ENCODE measurements around the gene SCNN1A. TPM values are rescaled to one million over a fixed set of nuclear protein-coding genes. Genes with fewer than 3 reads are reported as not detected.

SCNN1A gene
- total RNA-seq, 3 donors from 2014 or later, result 130 to 402 (median 386) TPM

DNA sequence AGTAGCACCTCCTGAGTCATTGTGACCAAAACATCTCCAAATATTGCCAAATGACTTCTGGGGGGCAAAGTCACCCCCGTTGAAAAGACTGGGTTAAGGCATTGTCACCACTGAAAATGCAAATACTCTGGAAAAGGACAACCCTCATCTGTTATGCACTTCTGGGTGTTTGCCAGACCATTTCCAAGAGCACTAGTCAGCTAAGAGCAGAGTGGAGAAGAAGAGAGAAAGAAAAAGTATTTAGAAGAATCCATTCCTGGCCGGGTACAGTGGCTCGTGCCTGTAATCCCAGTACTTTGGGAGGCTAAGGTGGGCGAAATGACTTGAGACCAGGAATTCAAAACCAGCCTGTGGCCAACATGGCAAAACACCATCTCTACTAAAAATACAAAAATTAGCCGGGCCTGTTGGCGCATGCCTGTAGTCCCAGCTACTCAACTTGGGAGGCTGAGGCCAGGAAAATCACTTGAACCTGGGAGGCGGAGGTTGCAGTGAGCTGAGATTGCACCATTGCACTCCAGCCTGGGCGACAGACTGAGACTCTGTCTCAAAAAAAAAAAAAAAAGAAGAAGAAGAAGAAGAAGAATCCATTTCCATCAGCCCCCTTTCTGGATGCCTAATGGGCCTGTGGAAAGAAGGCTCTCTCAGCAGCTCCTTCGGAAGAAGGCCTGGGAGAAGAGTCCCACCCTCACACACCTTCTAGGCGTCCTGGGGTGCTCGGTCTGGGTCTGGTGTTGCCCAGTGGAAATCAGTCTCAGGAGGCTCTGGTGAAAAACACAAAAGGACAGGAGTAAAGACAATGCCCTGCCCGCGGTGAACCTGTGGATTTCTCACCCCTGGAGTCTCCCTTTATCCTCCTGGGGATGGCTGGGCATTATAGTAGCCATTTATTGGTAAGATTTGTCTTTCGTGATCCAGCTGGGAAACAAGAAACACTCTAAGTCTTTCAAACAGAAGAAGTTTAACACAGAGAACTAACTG is 5.1 kb upstream of the SCNN1A start:
- TF ChIP-seq, protein P1, sequence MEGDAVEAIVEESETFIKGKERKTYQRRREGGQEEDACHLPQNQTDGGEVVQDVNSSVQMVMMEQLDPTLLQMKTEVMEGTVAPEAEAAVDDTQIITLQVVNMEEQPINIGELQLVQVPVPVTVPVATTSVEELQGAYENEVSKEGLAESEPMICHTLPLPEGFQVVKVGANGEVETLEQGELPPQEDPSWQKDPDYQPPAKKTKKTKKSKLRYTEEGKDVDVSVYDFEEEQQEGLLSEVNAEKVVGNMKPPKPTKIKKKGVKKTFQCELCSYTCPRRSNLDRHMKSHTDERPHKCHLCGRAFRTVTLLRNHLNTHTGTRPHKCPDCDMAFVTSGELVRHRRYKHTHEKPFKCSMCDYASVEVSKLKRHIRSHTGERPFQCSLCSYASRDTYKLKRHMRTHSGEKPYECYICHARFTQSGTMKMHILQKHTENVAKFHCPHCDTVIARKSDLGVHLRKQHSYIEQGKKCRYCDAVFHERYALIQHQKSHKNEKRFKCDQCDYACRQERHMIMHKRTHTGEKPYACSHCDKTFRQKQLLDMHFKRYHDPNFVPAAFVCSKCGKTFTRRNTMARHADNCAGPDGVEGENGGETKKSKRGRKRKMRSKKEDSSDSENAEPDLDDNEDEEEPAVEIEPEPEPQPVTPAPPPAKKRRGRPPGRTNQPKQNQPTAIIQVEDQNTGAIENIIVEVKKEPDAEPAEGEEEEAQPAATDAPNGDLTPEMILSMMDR (IDR thresholded peaks at IDR 0.05), result no peak
- Histone ChIP-seq H3K36me3 (ENCODE audit: low read depth) (no peaks in the 10 kb centered on the region), H3K9me3 (no peaks in the 10 kb centered on the region), H3K4me1 (ENCODE audit: low read depth) (peaks cover 51% of the 10 kb centered on the region), H3K4me3 (no peak overlapping the region)
- intact Hi-C loops (cut with DNase I, micrococcal nuclease), result loop anchor here (5.0 to 10.0 kb wide), 2 partner anchors 43 to 46 kb away; no protein-coding TSS in a partner anchor
- no peak for ATAC-seq
- peak in 1 of 3 donors; percentile 12 for DNase-seq

GRCh38 chr12:6378709-6379472 is 3.5 kb upstream of the SCNN1A start:
- H3K4me1 ChIP-seq (ENCODE audit: low read depth), result peaks cover 48% of the 10 kb centered on the region
- no peaks in the 10 kb centered on the region for H3K36me3 ChIP-seq (ENCODE audit: low read depth)
- no peak overlapping the region for H3K4me3 ChIP-seq
- DNase-seq, result peak in 1 of 3 donors; percentile 33
- TF ChIP-seq, protein P1 (IDR thresholded peaks at IDR 0.05), result no peak
- no peak for ATAC-seq
- no peaks in the 10 kb centered on the region for H3K9me3 ChIP-seq
- intact Hi-C loops (cut with DNase I, micrococcal nuclease), result no loop called here

DNA sequence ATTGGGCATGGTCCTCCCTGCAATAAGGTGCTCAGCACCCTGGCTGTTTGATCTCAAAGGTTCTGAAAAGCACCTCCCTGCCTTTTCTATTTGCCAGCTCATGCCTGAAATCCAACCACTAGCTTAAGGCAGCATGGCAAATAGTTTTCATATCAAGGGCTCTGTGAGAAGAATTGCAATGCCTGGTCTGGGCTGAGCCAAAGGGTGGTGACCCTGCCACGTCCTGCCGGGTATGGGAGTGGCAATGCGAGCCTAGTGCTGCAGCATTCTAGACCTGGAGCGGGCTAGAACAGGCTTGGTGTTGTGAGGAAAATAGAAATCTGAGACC is 2.3 kb upstream of the SCNN1A start:
- DNase-seq (peak; percentile 71 to 83 (median 74)), ATAC-seq (peak; percentile 35)
- H3K9me3 ChIP-seq, result no peaks in the 10 kb centered on the region
- TF ChIP-seq, protein P1 (IDR thresholded peaks at IDR 0.05), result no peak
- no peak overlapping the region for H3K4me3 ChIP-seq
- intact Hi-C loops (cut with DNase I, micrococcal nuclease), result no loop called here
- peaks cover 43% of the 10 kb centered on the region for H3K4me1 ChIP-seq (ENCODE audit: low read depth)
- H3K36me3 ChIP-seq (ENCODE audit: low read depth), result no peaks in the 10 kb centered on the region

DNA sequence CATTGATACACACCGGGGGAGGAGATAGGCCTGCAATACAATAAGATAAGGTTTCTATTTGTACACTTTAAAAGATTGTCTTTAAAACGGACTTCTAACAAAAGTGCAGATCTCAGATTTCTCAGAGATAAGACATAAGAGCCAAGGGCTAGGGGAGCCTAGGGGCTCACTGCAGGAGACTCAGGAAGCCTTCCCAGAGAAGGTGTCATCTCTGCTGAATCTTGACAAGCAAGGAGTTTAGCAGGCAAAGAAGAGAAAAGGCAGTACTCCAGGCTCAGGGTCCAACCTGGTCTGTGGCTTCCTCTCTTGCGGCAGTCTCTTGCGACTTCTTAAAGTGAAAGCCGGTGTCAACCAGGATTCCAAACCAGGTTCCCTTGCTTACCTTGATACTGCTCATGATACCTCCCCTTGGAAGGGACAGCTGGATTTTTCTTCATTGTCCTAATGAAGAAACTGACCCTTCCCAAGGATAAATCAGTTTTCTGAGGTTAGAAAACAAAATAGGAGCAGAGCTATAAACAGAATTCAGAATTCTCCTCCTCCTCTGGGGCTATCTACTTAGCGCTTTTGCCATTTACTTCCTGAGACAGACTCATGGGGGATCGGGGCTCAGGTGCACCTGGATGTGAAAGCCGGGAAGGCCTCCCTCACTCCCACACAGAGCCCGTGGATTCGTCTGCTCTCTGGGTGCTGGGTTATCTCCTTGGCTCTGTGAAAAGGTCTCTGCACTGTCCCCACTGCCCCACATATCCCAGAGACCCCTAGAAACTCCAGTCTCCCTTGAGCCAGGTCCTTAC is 1.7 kb upstream of the SCNN1A start:
- Histone ChIP-seq H3K4me1 (ENCODE audit: low read depth) (peaks cover 49% of the 10 kb centered on the region), H3K4me3 (no peak overlapping the region), H3K9me3 (no peaks in the 10 kb centered on the region), H3K36me3 (ENCODE audit: low read depth) (no peaks in the 10 kb centered on the region)
- ATAC-seq (no peak), DNase-seq (peak in 1 of 3 donors; percentile 40)
- intact Hi-C loops (cut with DNase I, micrococcal nuclease), result no loop called here
- TF ChIP-seq, protein P1 (IDR thresholded peaks at IDR 0.05), result no peak

All from mucosa of descending colon (tissue), 3 donors.